ENCODE data around the gene FAM114A2. TPM values are rescaled to one million over a fixed set of nuclear protein-coding genes. Genes with fewer than 3 reads are reported as not detected.

Gene FAM114A2
- total and polyA plus RNA-seq, 10 donors, result 6.3 to 37.3 (median 31.7) TPM

- H3K4me3 ChIP-seq, result no peak overlapping the region
- H3K27me3 ChIP-seq (replicated peaks in 1 of 7), result no peaks in the 10 kb centered on the region
- H3K9me3 ChIP-seq, result no peaks in the 10 kb centered on the region
- no peaks in the 10 kb centered on the region for H3K4me1 ChIP-seq
- 85 to 91% (median 88%) methylated on average over 5 of the region's 5 CpGs for WGBS, 5 donors
- H3K36me3 ChIP-seq, result no peaks in the 10 kb centered on the region
- H3K27ac ChIP-seq, result no peak overlapping the region
- intact Hi-C loops (cut with DNase I; ENCODE audit: low total_unique reads), result no loop called here
- no peak for DNase-seq
- TF ChIP-seq POLR2A (IDR thresholded peaks at IDR 0.05) (no peak), POLR2AphosphoS5 (IDR thresholded peaks at IDR 0.05) (no peak), CTCF (IDR thresholded peaks at IDR 0.05 in 8 of 11, conservative IDR thresholded peaks at IDR 0.05 in 3 of 11) (no peak)
Measured at GRCh38 chr5:154084062-154084639, 45.4 kb upstream of the FAM114A2 start.

GRCh38 chr5:154081246-154081645 is 42.5 kb upstream of the FAM114A2 start:
- WGBS, 5 donors, result 59 to 86% (median 82%) methylated on average over 2 of the region's 2 CpGs
- H3K36me3 ChIP-seq, result no peaks in the 10 kb centered on the region
- H3K4me3 ChIP-seq, result no peak overlapping the region
- H3K9me3 ChIP-seq, result no peaks in the 10 kb centered on the region
- DNase-seq, result no peak
- intact Hi-C loops (cut with DNase I; ENCODE audit: low total_unique reads), result no loop called here
- H3K27ac ChIP-seq, result no peak overlapping the region
- TF ChIP-seq POLR2A (IDR thresholded peaks at IDR 0.05), result no peak
- TF ChIP-seq CTCF (IDR thresholded peaks at IDR 0.05 in 8 of 11, conservative IDR thresholded peaks at IDR 0.05 in 3 of 11), result no peak
- no peak for TF ChIP-seq POLR2AphosphoS5 (IDR thresholded peaks at IDR 0.05)
- no peaks in the 10 kb centered on the region for H3K27me3 ChIP-seq (replicated peaks in 1 of 7)
- H3K4me1 ChIP-seq, result peaks cover 0 to 21% (median 9%) of the 10 kb centered on the region in 6 donors

GRCh38 chr5:154078272-154078671 is 39.6 kb upstream of the FAM114A2 start:
- intact Hi-C loops (cut with DNase I; ENCODE audit: low total_unique reads), result no loop called here
- 28 to 68% (median 50%) methylated on average over 1 of the region's 1 CpG for WGBS, 5 donors
- no peak for DNase-seq

GRCh38 chr5:154077696-154078095 is 39.0 kb upstream of the FAM114A2 start:
- 33 to 73% (median 53%) methylated on average over 1 of the region's 1 CpG for WGBS, 5 donors
- H3K27ac ChIP-seq, result no peak overlapping the region
- H3K9me3 ChIP-seq, result no peaks in the 10 kb centered on the region
- TF ChIP-seq CTCF (IDR thresholded peaks at IDR 0.05 in 8 of 11, conservative IDR thresholded peaks at IDR 0.05 in 3 of 11) (no peak), POLR2AphosphoS5 (IDR thresholded peaks at IDR 0.05) (no peak), POLR2A (IDR thresholded peaks at IDR 0.05) (no peak)
- no peak for DNase-seq
- no peak overlapping the region for H3K4me3 ChIP-seq
- no peaks in the 10 kb centered on the region for H3K27me3 ChIP-seq (replicated peaks in 1 of 7)
- peaks cover 0 to 37% (median 10%) of the 10 kb centered on the region in 6 donors for H3K4me1 ChIP-seq
- intact Hi-C loops (cut with DNase I; ENCODE audit: low total_unique reads), result no loop called here
- H3K36me3 ChIP-seq, result no peaks in the 10 kb centered on the region

More at GRCh38 chr5:154078272-154078671, 39.6 kb upstream of the FAM114A2 start:
- no peak for TF ChIP-seq POLR2AphosphoS5 (IDR thresholded peaks at IDR 0.05)
- TF ChIP-seq POLR2A (IDR thresholded peaks at IDR 0.05), result no peak
- TF ChIP-seq CTCF (IDR thresholded peaks at IDR 0.05 in 8 of 11, conservative IDR thresholded peaks at IDR 0.05 in 3 of 11), result no peak
- no peaks in the 10 kb centered on the region for H3K36me3 ChIP-seq
- no peak overlapping the region for H3K4me3 ChIP-seq
- H3K27me3 ChIP-seq (replicated peaks in 1 of 7), result no peaks in the 10 kb centered on the region
- H3K27ac ChIP-seq, result no peak overlapping the region
- H3K9me3 ChIP-seq, result no peaks in the 10 kb centered on the region
- H3K4me1 ChIP-seq, result peaks cover 0 to 37% (median 9%) of the 10 kb centered on the region in 6 donors

All from spleen (tissue), 11 donors.